ENCODE results near the gene PLEKHG3.

PLEKHG3 gene

DNA sequence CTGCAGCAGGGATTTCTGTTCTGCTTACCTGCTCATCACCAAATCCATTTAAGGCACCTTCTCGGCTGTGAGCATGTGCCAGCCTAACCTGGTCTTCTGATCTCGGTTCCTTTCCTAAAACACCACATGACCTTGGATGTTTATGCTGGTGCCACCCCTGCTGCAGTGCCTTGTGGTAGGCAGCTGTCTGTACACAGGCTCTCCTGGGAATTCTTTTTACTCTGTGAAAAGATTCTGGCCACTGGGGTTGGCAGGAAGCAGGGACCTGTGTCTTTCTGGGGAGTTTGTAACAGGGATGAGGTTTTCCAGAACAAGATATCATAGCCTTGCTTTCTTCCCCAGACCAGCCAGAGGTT lies 10.4 kb upstream of the PLEKHG3 start:
- H3K4me1 Mint-ChIP-seq (ENCODE audit: low read depth) = peaks cover 46% of the 10 kb centered on the region
- no peak overlapping the region for H3K27ac Mint-ChIP-seq
- H3K4me3 Mint-ChIP-seq = no peak overlapping the region
- no peaks in the 10 kb centered on the region for H3K9me3 Mint-ChIP-seq
- H3K36me3 Mint-ChIP-seq (ENCODE audit: low read depth) = peaks cover 5% of the 10 kb centered on the region
- H3K27me3 Mint-ChIP-seq (ENCODE audit: low read depth) = peaks cover 42% of the 10 kb centered on the region

DNA sequence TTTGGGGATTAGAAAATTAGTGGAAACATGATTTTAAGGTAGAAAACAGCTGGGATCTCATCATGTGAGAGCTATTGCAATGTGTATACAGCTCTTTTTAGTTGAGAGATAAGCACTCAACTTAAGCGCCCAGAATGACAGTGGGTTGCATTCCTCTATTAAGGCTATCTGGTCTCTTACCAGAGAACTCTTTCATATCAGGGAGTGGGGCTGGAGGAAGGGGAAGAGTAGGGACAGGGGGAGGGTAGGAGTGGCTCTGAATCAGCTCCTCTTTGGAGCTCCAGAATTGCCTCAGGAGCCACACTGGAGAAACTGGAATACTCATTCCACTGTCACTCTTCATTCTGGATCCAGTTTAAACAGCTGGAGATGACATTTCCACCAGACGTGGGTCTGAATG lies 9.2 kb upstream of the PLEKHG3 start:
- peaks cover 43% of the 10 kb centered on the region for H3K4me1 Mint-ChIP-seq (ENCODE audit: low read depth)
- peaks cover 3% of the 10 kb centered on the region for H3K36me3 Mint-ChIP-seq (ENCODE audit: low read depth)
- H3K27me3 Mint-ChIP-seq (ENCODE audit: low read depth) = peaks cover 40% of the 10 kb centered on the region
- no peak overlapping the region for H3K4me3 Mint-ChIP-seq
- no peaks in the 10 kb centered on the region for H3K9me3 Mint-ChIP-seq
- H3K27ac Mint-ChIP-seq = no peak overlapping the region

DNA sequence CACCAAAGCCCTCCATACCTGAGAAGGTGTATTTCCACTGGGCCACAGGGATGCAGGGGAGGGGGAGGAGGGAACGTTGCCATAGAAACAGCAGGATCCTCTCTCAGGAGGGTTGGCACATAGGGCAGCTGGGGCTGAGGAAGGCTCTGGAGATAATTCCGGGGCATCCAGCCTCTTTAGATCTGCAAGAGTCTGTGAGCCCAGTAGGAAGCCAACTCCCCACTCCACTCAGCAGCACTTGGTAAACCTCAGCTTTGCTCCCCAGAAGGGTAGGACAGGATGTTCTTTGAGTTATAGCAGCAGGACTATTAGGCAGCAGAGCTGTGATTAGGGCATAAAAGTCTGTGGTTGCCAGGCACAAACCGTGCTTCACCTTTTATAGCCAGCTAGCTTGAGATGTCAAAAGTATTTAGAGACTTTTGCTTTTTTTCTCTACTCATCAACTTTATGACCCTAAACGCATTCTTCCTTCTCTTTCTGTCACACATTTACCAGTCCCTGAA lies 7.8 kb upstream of the PLEKHG3 start:
- H3K27me3 Mint-ChIP-seq (ENCODE audit: low read depth) = peaks cover 52% of the 10 kb centered on the region
- peaks cover 40% of the 10 kb centered on the region for H3K4me1 Mint-ChIP-seq (ENCODE audit: low read depth)
- H3K9me3 Mint-ChIP-seq = no peaks in the 10 kb centered on the region
- no peak overlapping the region for H3K27ac Mint-ChIP-seq
- no peak overlapping the region for H3K4me3 Mint-ChIP-seq
- H3K36me3 Mint-ChIP-seq (ENCODE audit: low read depth) = peaks cover 3% of the 10 kb centered on the region

DNA sequence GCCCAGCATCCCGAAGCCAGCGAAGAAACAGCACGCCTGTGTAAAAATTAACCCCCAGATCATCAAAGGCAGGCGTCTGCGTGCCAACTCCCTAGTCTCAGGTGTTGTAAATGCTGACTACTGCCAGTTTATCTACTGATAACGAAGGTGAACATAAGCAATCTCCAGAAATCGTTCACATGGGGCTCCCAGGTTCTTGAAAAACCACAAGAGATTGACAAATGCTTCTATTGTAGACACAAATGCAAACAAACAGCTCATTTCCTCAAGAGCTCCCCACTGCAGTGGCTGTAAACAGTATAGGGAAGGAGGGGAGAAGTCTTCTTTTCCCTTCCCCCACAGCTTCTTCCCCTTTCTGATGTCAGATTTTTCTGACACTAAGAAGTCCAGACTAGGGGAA lies 5.3 kb upstream of the PLEKHG3 start:
- H3K4me1 Mint-ChIP-seq (ENCODE audit: low read depth) = peaks cover 42% of the 10 kb centered on the region
- H3K27ac Mint-ChIP-seq = peak overlapping the region; percentile 62
- no peaks in the 10 kb centered on the region for H3K36me3 Mint-ChIP-seq (ENCODE audit: low read depth)

DNA sequence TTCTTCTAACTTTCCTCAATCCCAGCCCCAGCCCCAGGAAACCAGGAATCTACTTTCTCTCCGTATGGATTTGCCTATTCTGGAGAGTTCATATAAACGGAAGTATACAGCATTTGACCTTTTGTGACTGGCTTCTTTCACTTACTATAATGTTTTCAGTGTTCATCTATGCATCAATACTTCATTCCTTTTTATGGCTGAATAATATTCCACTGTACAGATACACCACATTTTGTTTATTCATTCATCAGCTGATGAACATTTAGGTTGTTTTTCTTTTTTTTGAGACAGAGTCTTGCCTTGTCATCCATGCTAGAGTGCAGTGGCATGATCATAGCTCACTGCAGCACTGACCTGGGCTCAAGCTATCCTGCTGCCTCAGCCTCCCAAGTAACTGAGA lies 3.9 kb upstream of the PLEKHG3 start:
- no peaks in the 10 kb centered on the region for H3K9me3 Mint-ChIP-seq
- no peak overlapping the region for H3K4me3 Mint-ChIP-seq
- H3K27me3 Mint-ChIP-seq (ENCODE audit: low read depth) = peaks cover 60% of the 10 kb centered on the region
- H3K36me3 Mint-ChIP-seq (ENCODE audit: low read depth) = no peaks in the 10 kb centered on the region
- no peak overlapping the region for H3K27ac Mint-ChIP-seq
- peaks cover 40% of the 10 kb centered on the region for H3K4me1 Mint-ChIP-seq (ENCODE audit: low read depth)

More for the DNA sequence above, 5.3 kb upstream of the PLEKHG3 start:
- H3K9me3 Mint-ChIP-seq = no peaks in the 10 kb centered on the region
- H3K4me3 Mint-ChIP-seq = peak overlapping the region; percentile 25
- H3K27me3 Mint-ChIP-seq (ENCODE audit: low read depth) = peaks cover 67% of the 10 kb centered on the region

DNA sequence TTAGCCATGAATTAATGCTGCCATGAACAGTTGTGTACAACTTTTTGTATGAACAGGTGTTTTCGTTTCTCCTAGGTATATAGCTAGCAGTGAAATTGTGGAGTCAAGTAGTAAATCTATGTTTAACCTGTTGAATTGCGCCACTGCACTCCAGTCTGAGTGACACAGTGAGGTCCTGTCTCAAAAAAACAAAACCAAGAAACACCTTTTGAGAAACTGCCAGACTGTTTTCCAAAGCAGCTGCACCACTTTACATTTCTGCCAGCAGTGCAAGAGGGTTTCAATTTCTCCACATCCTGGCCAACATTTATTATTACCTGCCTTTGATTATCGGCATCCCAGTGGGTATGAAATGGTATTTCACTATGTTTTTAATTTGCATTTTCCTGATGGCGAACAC lies 3.3 kb upstream of the PLEKHG3 start:
- H3K4me3 Mint-ChIP-seq = no peak overlapping the region
- H3K36me3 Mint-ChIP-seq (ENCODE audit: low read depth) = peaks cover 2% of the 10 kb centered on the region
- no peaks in the 10 kb centered on the region for H3K9me3 Mint-ChIP-seq
- peaks cover 44% of the 10 kb centered on the region for H3K4me1 Mint-ChIP-seq (ENCODE audit: low read depth)
- no peak overlapping the region for H3K27ac Mint-ChIP-seq
- H3K27me3 Mint-ChIP-seq (ENCODE audit: low read depth) = peaks cover 62% of the 10 kb centered on the region

DNA sequence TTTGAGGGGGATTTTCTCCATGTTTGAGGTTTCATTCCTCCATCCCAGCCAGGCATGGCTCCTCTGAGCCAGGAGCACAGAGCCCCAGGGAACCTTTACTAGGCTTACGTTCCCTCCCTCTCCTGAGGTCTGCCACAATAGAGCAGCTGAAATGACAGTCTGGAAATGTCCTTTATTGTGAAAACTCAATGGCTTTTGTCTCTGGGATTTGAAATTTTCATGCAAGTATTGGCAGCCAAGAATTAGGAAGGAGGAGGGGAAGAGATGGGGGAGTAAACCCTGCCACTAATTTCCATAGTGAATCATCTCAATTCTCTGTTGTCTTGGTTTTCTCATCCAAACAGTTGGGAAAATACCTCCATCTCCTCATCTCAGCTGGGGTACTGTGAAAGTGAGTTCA lies 2.6 kb upstream of the PLEKHG3 start:
- Mint-ChIP-seq H3K27ac (no peak overlapping the region), H3K4me1 (ENCODE audit: low read depth) (peaks cover 39% of the 10 kb centered on the region), H3K9me3 (no peaks in the 10 kb centered on the region), H3K27me3 (ENCODE audit: low read depth) (peaks cover 57% of the 10 kb centered on the region), H3K36me3 (ENCODE audit: low read depth) (peaks cover 4% of the 10 kb centered on the region), H3K4me3 (no peak overlapping the region)

DNA sequence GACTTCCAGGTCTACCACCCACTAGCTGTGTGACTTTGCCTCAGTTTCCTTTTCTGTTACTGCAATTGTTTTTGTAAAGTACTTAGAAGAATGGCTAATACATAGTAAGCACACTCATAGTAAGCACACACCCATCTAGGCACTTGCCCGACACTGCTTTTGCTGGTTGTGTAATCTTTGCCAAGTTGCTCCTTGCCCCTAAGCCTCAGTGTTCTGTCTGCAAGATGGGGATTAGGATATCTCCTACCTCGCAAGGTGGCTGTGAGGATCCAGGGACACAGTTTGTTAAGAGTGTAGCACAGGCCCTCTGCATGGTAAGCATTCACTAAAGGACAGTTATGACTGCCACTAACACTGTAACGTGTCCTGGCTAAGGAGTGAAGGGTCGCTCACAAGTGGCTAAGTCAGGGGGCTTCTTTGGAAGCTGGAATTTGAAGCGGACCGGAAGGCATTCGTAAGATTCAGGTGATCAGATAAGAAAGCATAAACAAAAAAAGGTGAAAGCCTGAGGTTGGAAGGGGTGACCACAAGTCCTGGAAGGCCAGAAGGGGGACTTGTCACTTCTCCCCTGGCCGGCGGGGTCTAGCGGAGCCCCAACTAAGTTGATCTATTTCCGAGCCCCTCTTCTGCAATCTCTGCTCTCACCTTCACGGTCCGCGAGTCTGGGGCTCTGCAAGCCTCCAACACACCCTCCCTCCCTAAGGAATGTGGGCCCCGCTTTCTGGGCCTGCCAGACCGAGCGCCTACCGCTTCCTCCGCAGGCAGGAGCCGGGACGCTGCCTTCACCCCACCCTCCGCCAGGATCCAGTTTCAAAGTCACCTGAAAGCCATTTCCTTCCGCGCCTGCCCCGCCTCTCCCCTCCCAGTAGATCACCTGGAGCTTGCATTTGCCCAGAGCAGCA lies 1.5 kb upstream of the PLEKHG3 start:
- Mint-ChIP-seq H3K4me3 (peak overlapping the region; percentile 74), H3K36me3 (ENCODE audit: low read depth) (peaks cover 7% of the 10 kb centered on the region), H3K9me3 (no peaks in the 10 kb centered on the region), H3K27ac (no peak overlapping the region), H3K4me1 (ENCODE audit: low read depth) (peaks cover 40% of the 10 kb centered on the region), H3K27me3 (ENCODE audit: low read depth) (peaks cover 50% of the 10 kb centered on the region)

DNA sequence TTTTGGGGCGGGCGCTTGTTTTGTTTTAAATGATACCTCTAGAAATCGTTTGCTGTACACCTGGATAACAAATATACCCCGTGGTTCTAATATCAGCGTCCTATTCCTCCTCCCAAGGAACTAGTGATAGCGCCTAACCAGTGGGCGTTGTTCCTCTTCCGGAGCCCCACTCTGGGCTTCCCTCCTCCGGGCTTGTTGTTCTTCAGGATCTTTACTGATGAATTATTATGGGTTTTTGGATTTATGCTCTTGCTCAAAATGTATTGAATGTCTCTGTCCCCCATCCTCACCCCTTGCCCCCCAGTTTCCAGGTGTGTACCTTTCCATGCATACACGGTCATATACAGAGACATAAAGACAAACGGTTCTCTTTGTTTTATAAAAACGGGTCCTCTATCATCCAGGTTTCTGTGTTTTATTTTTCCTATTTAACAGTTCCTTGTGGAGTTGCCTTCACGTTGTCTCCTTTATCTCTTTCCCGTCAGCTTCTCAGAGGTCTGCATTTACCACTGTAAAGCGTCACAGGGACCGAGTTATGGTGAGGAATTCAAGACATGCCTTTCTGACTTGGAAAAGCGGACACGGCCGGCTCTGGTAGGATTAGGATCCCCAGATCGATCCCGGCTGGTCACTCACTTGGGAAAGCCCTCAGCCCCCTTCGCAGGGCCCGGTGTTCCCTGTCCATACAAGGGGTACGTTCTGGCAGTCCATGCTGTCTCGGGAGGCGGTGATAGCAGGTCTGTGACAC lies 655 bp upstream of the PLEKHG3 start:
- Mint-ChIP-seq H3K27me3 (ENCODE audit: low read depth) (peaks cover 49% of the 10 kb centered on the region), H3K4me3 (peak overlapping the region; percentile 74), H3K4me1 (ENCODE audit: low read depth) (peaks cover 41% of the 10 kb centered on the region), H3K9me3 (no peaks in the 10 kb centered on the region), H3K27ac (no peak overlapping the region), H3K36me3 (ENCODE audit: low read depth) (peaks cover 7% of the 10 kb centered on the region)

DNA sequence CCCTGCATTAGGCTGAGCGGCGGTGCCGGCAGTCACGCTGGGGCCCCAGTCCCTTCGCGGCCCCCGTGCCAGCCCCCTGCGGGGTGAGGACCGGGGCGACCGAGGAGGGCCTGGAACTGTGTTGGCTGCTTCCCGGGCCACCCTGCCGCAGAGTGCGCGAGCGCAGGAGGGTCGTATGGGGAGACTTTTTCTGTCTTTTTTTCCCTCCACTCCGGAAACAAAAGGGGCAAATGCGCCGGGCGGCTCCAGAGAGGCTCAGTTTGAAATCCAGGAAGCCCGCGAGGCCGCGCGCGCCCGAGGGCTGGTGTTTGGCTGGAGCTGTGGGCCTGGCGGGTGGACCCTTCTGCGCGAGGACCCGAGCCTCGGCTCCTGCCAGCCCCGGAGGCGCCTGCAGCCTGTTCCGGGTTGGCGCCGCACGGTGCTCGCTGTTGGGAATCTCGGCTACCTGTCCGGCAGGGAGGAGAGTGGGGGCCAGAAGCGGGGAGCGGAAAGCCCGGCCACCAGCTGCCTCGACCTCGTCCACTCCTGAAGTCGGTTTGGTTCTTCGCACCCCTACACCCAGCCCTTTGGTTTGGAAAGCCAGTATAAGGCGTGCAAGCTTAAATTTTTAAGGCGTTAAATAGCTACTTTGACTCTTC lies 638 bp downstream of the PLEKHG3 start:
- H3K9me3 Mint-ChIP-seq = no peaks in the 10 kb centered on the region
- peak overlapping the region; percentile 89 for H3K4me3 Mint-ChIP-seq
- H3K27me3 Mint-ChIP-seq (ENCODE audit: low read depth) = peaks cover 49% of the 10 kb centered on the region
- peak overlapping the region; percentile 62 for H3K27ac Mint-ChIP-seq
- H3K36me3 Mint-ChIP-seq (ENCODE audit: low read depth) = peaks cover 15% of the 10 kb centered on the region
- H3K4me1 Mint-ChIP-seq (ENCODE audit: low read depth) = peaks cover 45% of the 10 kb centered on the region

DNA sequence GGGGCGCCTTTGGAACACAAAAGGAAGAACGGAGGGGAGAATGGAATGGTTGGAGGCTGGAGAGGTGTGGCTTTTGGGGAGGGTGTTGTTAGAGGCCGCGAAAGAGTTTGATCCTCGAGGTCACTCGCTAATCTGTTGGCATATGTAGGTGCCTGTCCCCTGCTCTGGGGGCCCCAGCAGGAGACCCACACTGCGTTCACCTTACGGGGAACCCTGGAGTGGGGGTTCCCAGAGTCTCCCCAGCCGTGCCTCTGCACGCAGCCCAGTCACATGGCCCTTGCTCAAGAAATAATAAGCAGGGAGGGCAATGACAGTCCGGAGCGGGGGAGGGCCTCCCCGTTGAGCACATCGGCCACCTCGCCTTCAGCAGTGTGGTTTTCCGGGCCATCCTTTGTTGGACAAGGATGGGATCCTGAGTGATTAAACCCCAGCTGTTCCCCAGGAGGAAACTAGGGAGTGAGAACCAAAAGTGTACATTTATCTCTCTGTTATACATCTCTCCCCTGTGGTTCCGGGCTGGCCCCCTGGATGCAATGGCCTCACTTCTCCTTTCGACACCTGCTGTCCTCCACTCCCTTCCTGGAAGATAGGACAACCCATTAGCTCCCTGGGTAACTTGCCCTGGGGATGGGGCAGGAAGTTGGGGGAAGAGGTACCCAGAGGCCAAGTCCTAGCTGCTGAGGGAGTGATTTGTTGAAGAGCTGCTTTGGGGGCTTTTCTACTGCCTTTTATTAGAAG lies 1.3 kb downstream of the PLEKHG3 start:
- H3K36me3 Mint-ChIP-seq (ENCODE audit: low read depth) = peaks cover 19% of the 10 kb centered on the region
- H3K27ac Mint-ChIP-seq = peak overlapping the region; percentile 62
- peaks cover 43% of the 10 kb centered on the region for H3K27me3 Mint-ChIP-seq (ENCODE audit: low read depth)
- H3K9me3 Mint-ChIP-seq = no peaks in the 10 kb centered on the region
- peaks cover 49% of the 10 kb centered on the region for H3K4me1 Mint-ChIP-seq (ENCODE audit: low read depth)
- peak overlapping the region; percentile 89 for H3K4me3 Mint-ChIP-seq

DNA sequence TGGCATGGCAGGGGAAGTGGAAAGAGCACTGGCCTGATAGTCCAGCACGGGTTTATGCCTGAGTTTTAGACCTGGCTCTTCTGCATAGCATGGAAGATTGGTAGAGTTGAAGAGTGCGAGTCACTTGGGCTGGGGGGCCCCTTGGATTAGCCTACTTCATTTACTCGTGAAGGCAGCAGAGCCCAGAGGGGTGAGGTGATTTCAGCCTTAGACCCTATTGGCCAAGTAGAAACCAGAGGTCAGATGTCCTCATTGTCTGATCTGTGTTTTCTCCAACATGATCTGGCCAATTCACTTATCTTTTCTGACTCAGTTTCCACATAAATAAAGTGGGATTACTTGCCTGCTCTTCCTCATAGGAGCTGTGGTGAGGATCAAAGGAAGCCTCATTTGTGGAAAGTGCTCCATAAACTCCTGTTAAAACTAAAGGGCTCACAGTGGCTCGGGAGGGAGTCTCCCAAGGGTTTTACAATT lies 1.9 kb downstream of the PLEKHG3 start:
- Mint-ChIP-seq H3K36me3 (ENCODE audit: low read depth) (peaks cover 19% of the 10 kb centered on the region), H3K4me1 (ENCODE audit: low read depth) (peaks cover 51% of the 10 kb centered on the region), H3K27ac (no peak overlapping the region), H3K27me3 (ENCODE audit: low read depth) (peaks cover 37% of the 10 kb centered on the region), H3K4me3 (peak overlapping the region; percentile 89), H3K9me3 (no peaks in the 10 kb centered on the region)

DNA sequence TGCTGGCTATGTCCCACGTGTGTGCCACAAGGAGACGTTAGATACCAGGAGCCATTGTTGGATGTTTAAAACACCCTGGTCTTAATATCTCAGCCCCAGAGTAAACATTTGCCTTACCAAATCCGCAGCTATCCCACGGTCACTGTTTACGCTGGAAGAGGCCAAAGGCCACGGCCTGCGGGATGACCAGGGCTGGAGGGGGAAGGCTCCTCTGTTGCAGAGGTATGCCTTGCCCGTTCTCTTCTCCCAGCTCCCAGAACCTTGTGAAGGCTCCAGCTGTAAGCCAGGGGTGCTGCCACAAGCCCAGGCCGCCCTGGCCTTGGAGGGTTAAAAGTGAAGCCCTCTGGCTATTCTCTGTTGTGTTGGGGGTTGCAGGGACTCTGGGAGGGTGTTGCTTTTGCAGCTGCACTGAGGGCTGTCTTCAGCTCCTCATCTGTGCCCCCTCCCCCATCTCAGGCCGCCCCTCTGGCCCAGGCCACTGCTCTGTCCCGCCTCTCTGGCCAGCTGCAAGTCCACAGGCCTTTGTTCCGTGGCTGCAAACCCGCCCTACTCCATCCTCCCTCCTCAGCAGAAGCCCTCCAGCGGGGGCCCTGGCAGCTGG lies 2.5 kb downstream of the PLEKHG3 start:
- no peak overlapping the region for H3K27ac Mint-ChIP-seq
- peaks cover 51% of the 10 kb centered on the region for H3K4me1 Mint-ChIP-seq (ENCODE audit: low read depth)
- H3K9me3 Mint-ChIP-seq = no peaks in the 10 kb centered on the region
- H3K27me3 Mint-ChIP-seq (ENCODE audit: low read depth) = peaks cover 32% of the 10 kb centered on the region
- peak overlapping the region; percentile 89 for H3K4me3 Mint-ChIP-seq
- H3K36me3 Mint-ChIP-seq (ENCODE audit: low read depth) = peaks cover 19% of the 10 kb centered on the region

Data from T-helper 1 cell treated with Interleukin-12 subunit alpha and Interleukin-12 subunit beta and Interleukin-4 antibody, amounts not matched to agents 30 μg/mL and 1 μg/mL, for 36 hours (primary cell).